Stimulated activated CD4-positive, alpha-beta T cell treated with anti-CD3 and anti-CD28 coated beads, Interleukin-12 subunit alpha, Interleukin-12 subunit beta, amount 100 ng/mL, for 24 hours (primary cell): Measurements from ENCODE around the gene KDF1.
"Not testable (repeated sequence)": the region's sequence is repeated elsewhere in the genome, so short reads cannot be mapped to it uniquely, and the experiment has no call there.

Experiments used
- DNase-seq, 2 experiments: peaks; one replicate each; pipeline ENCODE4 v3.0.0-alpha.2; 2020; ENCODE audit warnings: low read depth in 2 of 2

The KDF1 gene

DNA sequence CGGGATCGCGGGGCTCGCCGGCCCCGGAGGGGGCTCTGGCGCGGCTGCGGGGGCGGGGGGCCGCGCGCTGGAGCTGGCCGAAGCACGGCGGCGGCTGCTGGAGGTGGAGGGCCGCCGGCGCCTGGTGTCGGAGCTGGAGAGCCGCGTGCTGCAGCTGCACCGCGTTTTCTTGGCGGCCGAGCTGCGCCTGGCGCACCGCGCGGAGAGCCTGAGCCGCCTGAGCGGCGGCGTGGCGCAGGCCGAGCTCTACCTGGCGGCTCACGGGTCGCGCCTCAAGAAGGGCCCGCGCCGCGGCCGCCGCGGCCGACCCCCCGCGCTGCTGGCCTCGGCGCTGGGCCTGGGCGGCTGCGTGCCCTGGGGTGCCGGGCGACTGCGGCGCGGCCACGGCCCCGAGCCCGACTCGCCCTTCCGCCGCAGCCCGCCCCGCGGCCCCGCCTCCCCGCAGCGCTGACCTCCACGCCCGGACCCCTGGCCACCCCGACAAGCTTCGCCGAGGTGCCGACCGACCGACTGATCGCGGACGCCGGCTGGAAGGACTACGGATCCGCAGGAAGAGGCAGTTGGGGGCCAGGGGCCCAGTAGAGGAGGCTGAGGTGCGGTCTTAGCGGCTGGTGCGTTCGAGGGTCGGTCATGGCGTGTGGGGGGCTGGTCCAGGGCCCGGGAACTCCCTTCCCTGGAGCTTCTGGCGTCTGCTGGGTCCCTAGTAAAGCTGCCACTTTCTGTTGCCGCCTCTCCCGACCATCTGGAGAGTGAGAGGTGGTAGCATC, 33.9 kb upstream of the KDF1 start:
- peak in 1 of 2 experiments; percentile 28 for DNase-seq

DNA sequence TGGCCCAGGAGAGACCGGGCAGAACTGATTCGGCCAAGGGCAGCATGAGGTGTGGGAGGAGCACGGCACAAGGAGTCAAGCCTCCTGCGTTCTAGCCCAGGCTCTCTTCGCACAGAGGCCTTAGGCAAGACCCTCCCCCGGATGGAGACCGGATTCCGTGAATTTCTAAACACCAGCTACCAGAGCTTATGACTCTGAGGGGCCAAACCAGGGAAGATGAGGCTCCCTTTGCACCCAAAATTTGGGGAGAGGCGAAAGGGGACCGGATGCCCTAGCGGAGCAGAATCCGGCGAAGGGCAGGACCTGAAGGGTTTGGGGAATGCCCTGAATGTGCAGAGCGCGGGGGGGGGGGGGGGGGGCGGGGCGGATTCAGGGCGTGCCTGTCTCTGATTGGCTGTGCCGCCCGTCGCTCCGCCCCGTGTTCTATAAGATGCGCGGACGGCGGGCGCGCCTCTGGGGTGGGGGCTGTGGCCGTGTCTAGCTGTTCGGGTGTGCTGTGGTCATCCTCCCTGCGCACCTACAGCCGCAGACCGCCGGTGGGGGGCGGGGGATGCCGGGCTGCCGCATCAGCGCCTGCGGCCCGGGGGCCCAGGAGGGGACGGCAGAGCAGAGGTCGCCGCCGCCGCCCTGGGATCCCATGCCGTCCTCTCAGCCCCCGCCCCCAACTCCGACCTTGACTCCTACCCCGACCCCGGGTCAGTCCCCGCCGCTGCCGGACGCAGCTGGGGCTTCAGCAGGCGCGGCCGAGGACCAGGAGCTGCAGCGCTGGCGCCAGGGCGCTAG, 33.2 kb upstream of the KDF1 start, which contains the start of gene TRNP1:
Gene TRNP1 (plus strand): TSS at position 456 of the 783 bp plus-strand sequence. CDS start 95 bp downstream, at position 551.
- peak; percentile 50 to 57 for DNase-seq

DNA sequence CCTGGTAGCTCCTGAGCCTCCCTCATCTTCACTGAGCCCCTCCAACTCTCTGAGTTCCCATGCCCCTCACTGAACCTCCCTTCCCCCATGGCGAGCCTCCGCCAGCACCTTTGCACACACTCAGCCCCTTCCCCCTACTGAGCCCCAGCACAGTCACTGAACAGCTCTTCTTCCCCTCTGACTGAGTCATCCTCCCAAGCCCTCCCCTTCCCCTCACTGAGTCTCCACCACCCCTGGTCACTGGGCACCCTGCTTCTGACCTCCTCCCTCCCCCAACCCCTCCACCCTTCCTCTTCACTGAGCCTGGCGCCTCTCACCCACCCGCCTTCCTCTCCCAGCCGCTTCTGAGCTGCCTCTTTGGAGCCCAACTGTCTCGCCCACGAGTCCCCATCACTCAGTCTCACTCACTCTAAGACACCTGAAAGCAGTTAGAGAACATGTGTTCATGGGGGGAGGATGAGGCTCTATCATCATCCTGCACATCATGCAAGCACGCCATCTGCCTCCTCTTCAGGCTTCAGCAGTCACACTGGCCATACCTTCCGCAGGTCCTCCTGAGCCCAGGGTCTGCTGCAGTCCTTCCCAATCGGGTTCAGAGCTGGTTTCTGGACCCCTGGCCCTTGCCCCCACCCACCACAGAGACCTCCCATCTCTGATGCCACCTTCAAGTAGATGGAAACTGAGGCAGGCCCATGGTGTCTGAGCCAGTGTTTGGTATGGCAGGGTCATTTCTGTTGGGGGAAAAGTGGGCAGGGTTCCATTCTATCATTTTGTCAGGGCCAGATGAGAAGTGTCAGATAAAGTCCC, 31.2 kb upstream of the KDF1 start:
- no peak for DNase-seq

DNA sequence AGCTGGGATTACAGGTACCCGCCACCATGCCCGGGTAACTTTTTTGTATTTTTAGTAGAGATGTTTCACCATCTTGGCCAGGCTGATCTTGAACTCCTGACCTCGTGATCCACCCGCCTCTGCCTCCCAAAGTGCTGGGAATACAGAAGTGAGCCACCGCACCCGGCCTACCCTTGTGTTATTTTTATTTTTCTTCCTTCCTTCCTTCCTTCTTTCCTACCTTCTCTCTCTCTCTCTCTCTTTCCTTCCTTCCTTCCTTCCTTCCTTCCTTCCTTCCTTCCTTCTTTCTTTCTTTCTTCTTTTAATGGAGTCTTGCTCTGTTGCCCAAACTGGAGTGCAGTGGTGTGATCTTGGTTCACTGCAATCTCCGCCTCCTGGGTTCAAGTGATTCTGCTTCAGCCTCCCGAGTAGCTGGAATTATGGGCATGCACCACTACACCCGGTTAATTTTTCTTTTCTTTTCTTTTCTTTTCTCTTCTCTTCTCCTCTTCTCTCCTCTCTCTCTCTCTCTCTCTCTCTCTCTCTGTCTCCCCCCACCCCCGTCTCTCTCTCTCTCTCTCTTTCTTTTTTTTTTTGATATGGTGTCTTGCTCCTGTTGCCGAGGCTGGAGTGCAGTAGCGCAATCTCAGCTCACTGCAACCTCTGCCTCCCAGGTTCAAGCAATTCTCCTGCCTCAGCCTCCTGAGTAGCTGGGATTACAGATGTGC, 29.3 kb upstream of the KDF1 start:
- DNase-seq: not testable (repeated sequence)

DNA sequence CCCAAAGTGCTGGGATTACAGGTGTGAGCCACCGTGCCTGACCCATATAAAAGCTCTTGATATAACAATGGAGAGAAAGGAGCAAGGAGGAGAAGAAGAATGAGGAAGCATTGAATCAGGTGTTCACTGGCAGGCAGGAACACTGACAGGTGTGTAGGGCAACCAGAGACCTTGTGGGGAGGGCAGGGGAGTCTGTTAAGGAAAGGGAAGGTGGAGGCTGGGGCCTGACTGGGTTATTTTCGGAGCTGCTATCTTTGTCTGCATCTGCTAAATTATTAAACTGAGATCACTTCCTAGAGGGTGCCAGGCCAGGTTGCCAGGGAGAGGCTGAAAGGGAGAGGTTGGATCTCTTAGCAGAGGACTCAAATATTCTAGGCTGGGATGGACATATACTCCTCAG, 26.4 kb upstream of the KDF1 start:
- no peak for DNase-seq

DNA sequence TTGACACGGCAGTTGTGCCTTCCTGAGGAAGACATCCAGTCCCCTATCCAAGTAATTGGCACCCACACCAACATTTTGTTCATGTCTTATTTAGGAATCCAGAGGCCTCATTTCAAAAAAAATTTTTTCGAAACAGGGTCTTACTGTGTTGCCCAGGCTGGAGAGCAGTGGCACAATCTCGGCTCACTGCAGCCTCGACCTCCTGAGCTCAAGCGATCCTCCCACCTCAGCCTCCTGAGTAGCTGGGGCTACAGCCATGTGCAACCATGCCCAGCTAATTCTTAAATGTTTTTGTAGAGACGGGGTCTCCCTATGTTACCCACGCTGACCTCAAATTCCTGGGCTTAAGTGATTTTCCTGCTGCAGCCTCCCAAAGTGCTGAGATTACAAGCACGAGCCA, 24.0 kb upstream of the KDF1 start:
- no peak for DNase-seq

DNA sequence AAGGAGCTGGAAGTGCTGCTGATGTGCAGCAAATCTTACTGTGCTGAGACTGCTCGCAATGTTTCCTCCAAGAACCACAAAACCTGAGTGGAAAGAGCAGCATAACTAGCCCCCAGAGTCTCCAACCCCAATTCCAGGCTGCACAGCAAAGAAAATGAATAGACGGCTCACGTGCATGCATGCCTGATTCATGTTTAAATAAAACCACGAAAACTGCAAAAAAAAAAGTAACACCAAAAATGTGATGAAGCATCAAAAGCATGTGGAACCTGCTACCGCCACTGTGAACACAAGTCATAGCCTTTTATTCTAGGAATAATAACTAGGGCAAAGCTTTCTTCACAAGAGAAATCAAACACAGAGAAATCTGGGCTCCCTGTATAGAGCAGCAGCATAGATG, 23.6 kb upstream of the KDF1 start:
- no peak for DNase-seq

DNA sequence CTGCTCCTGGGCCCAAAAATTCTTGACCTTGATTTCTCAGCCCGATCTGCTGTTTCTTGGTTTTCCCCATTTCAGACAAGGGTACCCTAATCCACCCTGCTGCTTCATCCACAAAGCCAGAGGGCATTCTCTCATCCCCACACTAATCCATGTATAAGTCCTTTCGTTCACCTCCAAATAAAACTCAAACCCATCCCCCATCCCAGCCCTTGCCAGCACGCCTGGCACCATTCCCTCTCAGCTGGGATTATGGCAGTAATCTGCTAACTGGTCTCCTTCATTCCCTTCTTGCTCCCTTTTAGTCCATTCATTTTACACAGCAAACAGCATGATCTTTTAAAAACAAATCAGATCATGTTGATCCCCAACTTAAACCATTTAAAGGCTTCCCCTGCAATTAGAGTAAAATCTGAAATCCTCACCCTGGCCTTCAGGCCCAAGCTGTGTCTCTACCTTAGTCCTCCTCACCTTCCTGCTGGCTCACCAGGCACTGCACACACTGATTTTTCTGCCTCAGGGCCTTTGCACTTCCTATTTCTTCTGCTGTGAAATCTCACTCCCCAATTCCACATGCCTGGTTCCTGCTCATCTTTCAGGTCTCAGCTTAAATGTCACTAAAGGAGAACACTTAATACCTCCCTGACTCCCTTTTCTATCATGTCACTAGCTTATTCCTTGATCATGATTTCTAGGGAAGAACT, 21.0 kb upstream of the KDF1 start:
- no peak for DNase-seq

DNA sequence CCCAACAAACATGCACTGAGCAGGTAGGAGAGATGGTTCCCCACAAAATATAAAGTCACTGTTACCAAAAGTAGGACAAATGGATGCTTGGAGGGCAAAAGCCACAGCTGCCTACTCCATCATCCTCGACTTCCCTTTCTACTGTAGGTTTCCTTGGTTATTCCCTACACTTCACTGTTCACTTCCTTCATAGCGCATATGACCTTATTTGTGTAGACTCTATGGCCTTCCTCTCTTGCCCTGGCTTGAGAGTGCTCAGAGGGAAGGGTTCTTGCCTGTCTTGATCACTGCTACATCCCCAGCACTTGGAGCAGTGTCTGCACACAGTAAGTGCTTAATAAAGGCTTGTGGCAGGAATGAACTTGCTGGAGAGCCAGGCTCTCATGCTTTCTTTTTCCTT, 18.6 kb upstream of the KDF1 start:
- no peak for DNase-seq

DNA sequence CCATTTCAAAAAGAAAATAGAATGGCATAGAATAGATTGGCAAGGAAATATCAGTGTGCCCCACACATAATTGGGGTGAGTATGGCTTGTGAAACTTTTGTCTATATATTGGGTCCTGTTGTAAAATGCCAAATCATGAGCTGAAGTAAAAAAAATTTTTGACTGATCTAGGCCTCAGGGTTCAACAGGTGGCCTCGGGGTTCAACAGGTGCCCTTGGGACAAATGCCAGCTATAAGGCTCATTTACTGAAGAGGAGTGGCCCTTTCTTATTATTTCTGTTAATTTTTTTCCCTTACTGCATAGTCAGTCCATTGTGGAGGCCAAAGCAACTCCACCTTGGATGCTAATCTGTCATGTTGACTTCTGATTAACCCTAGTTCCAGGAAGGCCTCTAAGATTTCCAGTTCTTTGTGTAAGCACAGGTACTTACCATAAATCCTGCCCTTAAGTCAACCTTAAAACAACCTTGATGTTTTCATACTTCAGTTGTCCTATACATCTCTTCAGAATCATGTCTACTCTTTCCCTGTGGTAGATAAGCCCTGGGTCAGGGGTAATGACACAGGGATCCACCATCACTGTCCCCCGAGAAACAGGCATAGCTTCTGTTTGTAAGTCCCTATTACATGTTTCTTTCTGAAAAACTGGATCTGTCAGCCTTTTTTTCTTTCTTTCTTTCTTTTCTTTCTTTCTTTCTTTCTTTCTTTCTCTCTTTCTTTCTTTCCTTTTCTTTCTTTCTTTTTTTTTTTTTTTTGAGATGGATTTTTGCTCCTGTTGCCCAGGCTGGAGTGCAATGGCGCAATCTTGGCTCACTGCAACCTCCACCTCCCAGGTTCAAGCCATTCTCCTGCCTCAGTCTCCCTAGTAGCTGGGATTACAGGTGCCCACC, 16.6 kb upstream of the KDF1 start:
- no peak for DNase-seq

DNA sequence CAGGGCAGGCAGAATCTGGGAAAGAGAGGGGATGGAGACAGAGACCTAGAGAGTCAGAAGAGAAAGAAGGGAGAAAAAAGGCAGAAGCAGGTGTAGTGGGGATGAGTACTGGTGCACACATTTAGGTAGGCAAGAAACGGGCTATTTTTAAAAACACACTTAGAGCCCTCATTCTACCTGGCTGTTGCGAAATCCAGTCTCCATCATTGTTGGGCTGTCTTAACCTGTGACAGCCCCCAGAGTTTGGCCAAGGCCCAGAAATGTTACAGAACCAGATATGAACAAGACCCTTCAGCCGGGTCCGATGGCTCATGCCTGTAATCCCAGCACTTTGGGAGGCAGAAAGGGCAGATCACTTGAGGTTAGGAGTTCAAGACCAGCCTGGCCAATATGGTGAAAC, 12.6 kb upstream of the KDF1 start:
- DNase-seq: no peak

DNA sequence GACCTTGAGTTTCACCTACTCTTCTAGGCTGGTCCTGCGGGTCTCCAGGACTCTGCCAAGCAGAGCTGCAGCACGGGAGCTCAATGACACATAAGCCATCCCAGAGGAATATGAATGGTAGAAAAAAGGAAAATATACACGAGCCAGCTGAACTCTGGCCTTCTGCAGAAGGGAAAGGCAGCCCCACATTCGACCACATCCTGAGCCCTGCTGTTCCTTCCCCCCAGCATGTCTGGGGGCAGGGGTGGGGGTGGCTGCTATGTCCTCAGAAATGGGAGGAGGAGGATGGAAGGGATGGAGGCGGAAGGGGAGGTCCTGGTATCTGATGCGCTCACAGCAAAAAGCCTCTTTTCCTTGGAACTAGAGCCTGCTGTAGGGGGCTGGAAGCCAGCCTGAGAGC, 12.1 kb upstream of the KDF1 start:
- DNase-seq: no peak

DNA sequence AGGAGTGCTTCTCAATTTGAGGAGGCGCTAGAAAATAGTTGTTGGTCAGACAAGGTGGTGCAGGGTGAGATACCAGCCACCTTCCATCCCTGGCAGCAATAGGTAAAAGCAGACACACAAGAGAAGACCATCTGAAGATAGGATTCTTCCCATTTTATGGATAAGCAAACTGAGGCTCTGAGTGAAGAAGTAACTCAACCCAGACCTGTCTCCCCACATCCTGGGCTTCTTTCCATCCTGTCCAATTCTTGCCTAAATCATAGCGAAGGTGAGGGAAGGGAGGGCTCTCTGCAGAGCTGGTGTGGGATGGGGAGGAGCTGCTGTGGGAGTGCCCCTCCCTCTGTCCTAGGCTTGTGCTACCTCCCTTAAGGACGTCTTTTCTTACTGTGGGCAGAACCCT, 11.3 kb upstream of the KDF1 start:
- no peak for DNase-seq

DNA sequence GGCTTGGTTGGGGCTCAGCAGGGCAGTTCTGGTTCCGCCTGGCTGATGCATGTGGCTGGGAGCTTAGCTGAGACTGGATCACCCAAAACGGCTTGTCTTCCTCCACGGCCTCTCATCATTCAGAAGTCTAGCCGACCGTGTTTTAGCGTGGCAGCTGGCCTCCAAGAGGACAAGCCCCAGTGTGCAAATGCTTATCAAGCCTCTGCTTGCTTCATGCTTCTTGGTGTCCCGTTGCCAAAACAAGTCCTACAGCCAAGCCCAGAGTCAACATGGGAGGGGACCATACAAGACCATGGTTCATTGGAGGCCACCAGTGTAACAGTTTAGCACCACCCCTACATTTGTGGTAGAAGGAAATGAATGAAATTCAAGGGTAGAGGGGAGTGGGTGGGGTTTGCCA, 10.5 kb upstream of the KDF1 start:
- no peak for DNase-seq

DNA sequence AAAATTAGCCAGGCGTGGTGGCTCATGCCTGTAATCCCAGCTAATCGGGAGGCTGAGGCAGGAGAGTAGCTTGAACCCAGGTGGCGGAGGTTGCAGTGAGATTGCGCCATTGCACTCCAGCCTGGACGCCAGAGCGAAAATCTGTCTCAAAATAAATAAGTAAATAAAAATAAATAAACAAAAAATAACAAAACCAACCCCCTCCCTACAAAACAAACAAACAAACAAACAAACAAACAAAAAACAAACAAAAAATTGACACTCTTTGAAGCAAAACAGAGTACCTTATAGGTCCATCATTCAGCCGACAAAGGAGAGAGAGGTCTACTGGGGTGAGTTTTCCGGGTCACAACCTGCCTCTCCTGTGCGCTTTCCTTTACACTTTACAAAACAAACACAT, 5.4 kb upstream of the KDF1 start:
- DNase-seq: no peak

DNA sequence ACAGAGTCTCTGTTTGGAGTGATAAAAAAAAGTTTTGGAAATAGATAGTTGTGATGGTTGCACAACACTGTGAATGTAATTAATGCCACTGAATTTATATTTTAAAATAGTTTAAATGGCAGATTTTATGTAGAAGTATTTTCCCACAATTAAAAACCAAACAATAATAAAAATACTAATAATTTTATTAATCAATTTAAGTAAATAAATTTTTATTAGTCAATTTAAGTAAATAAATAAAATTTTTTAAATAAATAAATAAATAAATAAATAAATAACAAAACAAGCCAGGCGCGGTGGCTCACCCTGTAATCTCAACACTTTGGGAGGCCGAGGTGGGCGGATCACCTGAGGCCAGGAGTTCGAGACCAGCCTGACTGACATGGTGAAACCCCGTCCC, 4.9 kb upstream of the KDF1 start:
- no peak for DNase-seq

DNA sequence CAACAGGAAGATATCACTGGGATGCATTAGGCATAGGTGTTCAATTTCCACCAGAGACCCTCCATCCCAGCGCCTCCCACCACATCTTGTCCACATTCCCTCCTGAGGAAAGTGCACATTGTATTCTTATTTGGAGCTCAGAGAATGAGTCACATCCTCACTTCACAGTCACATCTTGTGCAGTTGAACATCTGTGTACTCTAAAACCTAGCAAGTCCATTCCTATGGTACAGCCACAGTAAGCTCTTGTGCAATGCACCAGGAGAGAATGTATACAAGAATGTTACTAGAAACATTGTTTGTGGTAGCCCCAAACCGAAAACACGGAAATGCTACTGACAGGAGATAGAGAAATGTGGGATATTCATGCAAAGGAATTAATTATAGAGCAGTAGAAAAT, 1.6 kb upstream of the KDF1 start:
- DNase-seq: no peak

DNA sequence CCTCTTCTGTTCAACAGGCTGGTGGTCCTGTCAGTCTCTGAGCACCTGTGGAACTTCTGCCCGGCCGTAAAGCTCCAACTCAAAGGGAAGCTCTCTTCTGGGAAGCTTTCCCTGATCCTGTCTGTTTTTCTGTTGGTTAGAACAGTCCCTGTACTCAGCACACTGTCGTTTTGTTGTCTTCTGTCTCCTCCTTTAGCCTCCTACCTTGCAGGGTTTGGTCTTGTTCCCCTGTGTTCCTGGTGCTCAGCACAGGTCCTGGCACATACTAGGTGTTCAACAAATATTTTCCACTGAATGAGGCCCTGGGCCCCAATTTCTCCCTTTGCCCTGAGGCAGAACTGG, 328 bp upstream of the KDF1 start:
- DNase-seq: no peak

DNA sequence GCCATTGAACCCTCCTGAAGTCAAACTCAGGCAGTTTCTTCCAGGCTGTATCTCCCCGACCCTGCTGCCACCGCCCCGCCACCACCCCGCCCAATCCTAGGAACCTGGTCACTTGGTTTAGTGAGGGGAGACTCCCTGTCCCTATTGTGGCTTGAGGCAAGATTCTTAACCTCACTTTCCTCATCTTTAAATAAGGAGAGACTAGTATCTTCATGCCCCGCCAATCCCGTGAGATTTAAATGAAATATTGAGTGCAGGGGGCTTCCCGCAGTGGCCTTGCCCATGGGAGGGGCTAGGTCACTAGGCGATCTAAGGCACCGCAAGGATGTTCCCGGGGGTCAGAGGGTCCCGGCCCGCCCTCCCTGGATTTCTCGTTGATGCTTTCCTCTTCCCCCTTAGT, 998 bp downstream of the KDF1 start:
- no peak for DNase-seq

DNA sequence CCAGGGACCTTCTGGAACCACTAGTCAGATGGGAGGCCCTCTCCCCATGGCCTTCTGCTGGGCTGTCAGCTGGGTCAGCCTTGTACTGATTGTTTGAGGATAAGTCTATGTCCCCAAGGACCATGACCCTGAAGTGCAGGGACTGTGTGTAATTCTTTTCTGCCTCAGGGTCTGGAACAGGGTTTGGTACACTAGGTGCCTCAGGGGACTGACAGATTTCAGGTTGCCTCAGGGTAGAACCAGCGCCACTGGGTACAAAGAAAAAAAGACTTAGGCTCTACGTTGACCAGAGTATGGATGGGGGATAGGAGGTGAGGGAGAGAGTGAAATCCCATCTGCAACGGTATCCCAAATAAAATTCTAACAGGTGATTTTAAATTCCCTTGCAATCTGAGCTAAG, 3.0 kb downstream of the KDF1 start:
- DNase-seq: no peak
